RWPE2 (cell line): ENCODE measurements around the gene HLCS.

Source experiments
- ATAC-seq: fragments of 200-7000 bp; cut with Tn5 transposase; 3 replicates; pipeline ENCODE4 v1.9.1; 2021; ENCODE audit warnings: low read depth
- DNase-seq: peaks from one replicate; pipeline ENCODE4 v3.0.0-alpha.2; 2020; ENCODE audit warnings: low spot score
- H3K27ac ChIP-seq: fragments of 450-650 bp; 2 replicates; pipeline ENCODE4 v1.5.1; 2017; ENCODE audit warnings: mild to moderate bottlenecking; ENCODE audit not compliant: poor library complexity, severe bottlenecking
- H3K27me3 ChIP-seq: fragments of 250-450 bp; sonication (Bioruptor Pico); 2 replicates; pipeline ENCODE4 v1.5.1; 2021; ENCODE audit warnings: mild to moderate bottlenecking, moderate library complexity; ENCODE audit not compliant: insufficient read depth, poor library complexity, severe bottlenecking
- H3K36me3 ChIP-seq: fragments of 250-450 bp; sonication (Bioruptor Pico); 2 replicates; pipeline ENCODE4 v1.5.1; 2020; ENCODE audit warnings: low read depth, mild to moderate bottlenecking, moderate library complexity
- H3K4me1 ChIP-seq: fragments of 250-450 bp; sonication (Bioruptor Pico); 2 replicates; pipeline ENCODE4 v1.5.1; 2021; ENCODE audit warnings: mild to moderate bottlenecking, moderate library complexity; ENCODE audit not compliant: insufficient read depth, poor library complexity, severe bottlenecking
- H3K4me3 ChIP-seq: fragments of 250-450 bp; sonication (Bioruptor Pico); 2 replicates; pipeline ENCODE4 v1.5.1; 2021; ENCODE audit warnings: mild to moderate bottlenecking, moderate library complexity; ENCODE audit not compliant: severe bottlenecking
- H3K9me3 ChIP-seq: fragments of 250-450 bp; sonication (Bioruptor Pico); 2 replicates; pipeline ENCODE4 v1.5.1; 2021; ENCODE audit warnings: mild to moderate bottlenecking, moderate library complexity; ENCODE audit not compliant: severe bottlenecking
- TF ChIP-seq, protein P1 (sequence below): fragments of 450-650 bp; IDR thresholded peaks from one replicate; pipeline ENCODE4 v1.5.1; 2017; ENCODE audit warnings: mild to moderate bottlenecking, moderate library complexity; ENCODE audit not compliant: poor library complexity, severe bottlenecking

Gene HLCS

DNA sequence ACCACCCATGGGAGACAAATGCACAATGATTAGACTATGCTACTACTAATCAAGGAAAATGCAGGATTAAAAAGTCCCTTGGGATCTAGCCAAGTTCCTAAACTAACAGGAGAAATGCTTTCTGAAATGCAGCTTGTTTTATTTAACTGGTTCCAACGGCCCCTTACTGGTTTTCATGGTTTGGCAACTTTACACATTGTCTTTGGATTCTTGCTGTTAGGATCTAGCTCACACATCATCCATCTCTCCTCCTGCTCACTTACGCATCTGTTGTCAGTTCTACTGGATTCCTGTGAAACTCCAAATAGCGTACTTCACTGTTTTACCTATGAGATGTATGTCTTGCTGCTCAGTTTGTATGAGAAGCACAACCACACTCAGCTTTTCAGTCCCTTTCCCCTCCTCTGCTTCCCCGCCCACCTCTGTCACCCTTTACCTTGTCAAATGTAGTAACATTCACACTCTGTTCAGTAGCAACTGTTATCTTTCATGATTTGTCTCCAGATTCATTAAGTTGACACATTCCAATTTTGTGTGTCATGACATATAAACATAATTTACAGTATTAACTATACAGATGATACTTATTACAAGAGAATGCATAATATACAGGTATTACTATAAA, 137.5 kb downstream of the HLCS start:
- no peaks in the 10 kb centered on the region for H3K4me1 ChIP-seq
- H3K4me3 ChIP-seq: no peak overlapping the region
- H3K9me3 ChIP-seq: peaks cover 2% of the 10 kb centered on the region
- no peaks in the 10 kb centered on the region; the same call in 1 of the 2 replicates for H3K36me3 ChIP-seq
- ATAC-seq (no peak), DNase-seq (no peak)
- TF ChIP-seq, protein P1, sequence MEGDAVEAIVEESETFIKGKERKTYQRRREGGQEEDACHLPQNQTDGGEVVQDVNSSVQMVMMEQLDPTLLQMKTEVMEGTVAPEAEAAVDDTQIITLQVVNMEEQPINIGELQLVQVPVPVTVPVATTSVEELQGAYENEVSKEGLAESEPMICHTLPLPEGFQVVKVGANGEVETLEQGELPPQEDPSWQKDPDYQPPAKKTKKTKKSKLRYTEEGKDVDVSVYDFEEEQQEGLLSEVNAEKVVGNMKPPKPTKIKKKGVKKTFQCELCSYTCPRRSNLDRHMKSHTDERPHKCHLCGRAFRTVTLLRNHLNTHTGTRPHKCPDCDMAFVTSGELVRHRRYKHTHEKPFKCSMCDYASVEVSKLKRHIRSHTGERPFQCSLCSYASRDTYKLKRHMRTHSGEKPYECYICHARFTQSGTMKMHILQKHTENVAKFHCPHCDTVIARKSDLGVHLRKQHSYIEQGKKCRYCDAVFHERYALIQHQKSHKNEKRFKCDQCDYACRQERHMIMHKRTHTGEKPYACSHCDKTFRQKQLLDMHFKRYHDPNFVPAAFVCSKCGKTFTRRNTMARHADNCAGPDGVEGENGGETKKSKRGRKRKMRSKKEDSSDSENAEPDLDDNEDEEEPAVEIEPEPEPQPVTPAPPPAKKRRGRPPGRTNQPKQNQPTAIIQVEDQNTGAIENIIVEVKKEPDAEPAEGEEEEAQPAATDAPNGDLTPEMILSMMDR: no peak
- no peak overlapping the region for H3K27ac ChIP-seq
- H3K27me3 ChIP-seq: no peaks in the 10 kb centered on the region

DNA sequence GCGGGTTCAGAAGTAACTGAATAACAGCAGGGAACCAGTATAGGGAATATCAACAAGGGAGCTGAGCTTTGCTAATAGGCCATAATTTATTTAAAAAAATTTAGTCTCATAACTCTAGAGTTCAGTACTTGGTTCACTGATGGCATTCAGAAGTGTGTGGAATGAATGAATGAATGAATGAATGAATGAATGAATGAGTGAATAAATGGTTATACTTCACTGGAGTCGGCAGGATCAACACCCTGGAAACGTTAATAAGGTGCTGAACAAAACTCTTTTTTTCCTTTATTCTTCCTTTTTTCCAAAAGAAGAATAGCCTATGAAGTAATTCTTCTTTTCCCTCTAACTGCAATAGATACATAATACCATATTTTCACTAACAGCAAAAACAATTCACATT, 138.3 kb downstream of the HLCS start:
- peaks cover 2% of the 10 kb centered on the region for H3K9me3 ChIP-seq
- DNase-seq (no peak), ATAC-seq (no peak)
- H3K4me3 ChIP-seq: no peak overlapping the region
- no peaks in the 10 kb centered on the region for H3K4me1 ChIP-seq
- TF ChIP-seq, protein P1: no peak
- H3K27ac ChIP-seq: no peak overlapping the region
- no peaks in the 10 kb centered on the region for H3K27me3 ChIP-seq
- H3K36me3 ChIP-seq: no peaks in the 10 kb centered on the region; the same call in 1 of the 2 replicates

- no peaks in the 10 kb centered on the region for H3K27me3 ChIP-seq
- no peak overlapping the region for H3K27ac ChIP-seq
- TF ChIP-seq, protein P1: no peak
- no peaks in the 10 kb centered on the region for H3K9me3 ChIP-seq
- ATAC-seq: no peak
- no peaks in the 10 kb centered on the region for H3K4me1 ChIP-seq
- H3K36me3 ChIP-seq: no peaks in the 10 kb centered on the region; the same call in 1 of the 2 replicates
- no peak for DNase-seq
- H3K4me3 ChIP-seq: no peak overlapping the region
Measured at GRCh38 chr21:36825658-36826057, 140.8 kb downstream of the HLCS start.

- TF ChIP-seq, protein P1: no peak
- no peak overlapping the region for H3K4me3 ChIP-seq
- DNase-seq (no peak), ATAC-seq (no peak)
- no peaks in the 10 kb centered on the region for H3K27me3 ChIP-seq
- no peaks in the 10 kb centered on the region; the same call in 1 of the 2 replicates for H3K36me3 ChIP-seq
- H3K27ac ChIP-seq: no peak overlapping the region
- H3K4me1 ChIP-seq: no peaks in the 10 kb centered on the region
- no peaks in the 10 kb centered on the region for H3K9me3 ChIP-seq
Measured at GRCh38 chr21:36821032-36821299, 145.5 kb downstream of the HLCS start.

GRCh38 chr21:36820176-36821031, 146.1 kb downstream of the HLCS start:
- TF ChIP-seq, protein P1: no peak
- no peak overlapping the region for H3K27ac ChIP-seq
- DNase-seq: no peak
- H3K4me3 ChIP-seq: no peak overlapping the region
- no peaks in the 10 kb centered on the region; the same call in 1 of the 2 replicates for H3K36me3 ChIP-seq
- ATAC-seq: no peak
- H3K9me3 ChIP-seq: no peaks in the 10 kb centered on the region
- no peaks in the 10 kb centered on the region for H3K27me3 ChIP-seq
- H3K4me1 ChIP-seq: no peaks in the 10 kb centered on the region
